ENCODE data around the gene CLCNKB.
"Not testable (repeated sequence)": the region's sequence is repeated elsewhere in the genome, so short reads cannot be mapped to it uniquely, and the experiment has no call there.

CLCNKB gene

GRCh38 chr1:16026302-16026701 is 17.3 kb upstream of the CLCNKB start:
- H3K4me2 ChIP-seq (ENCODE audit: insufficient read depth, low read length, poor library complexity, severe bottlenecking) = peak overlapping the region; percentile 32
- DNase-seq (ENCODE audit: low spot score); H3K23ac ChIP-seq (ENCODE audit: low read depth, low read length, poor library complexity); H3K27ac ChIP-seq (replicated peaks; ENCODE audit: low read length); H4K8ac ChIP-seq (ENCODE audit: low read depth, low read length); H2BK120ac ChIP-seq (ENCODE audit: low read depth, low read length); H3K9ac ChIP-seq (ENCODE audit: low read depth, low read length, poor library complexity); H3K9me3 ChIP-seq (replicated peaks in 1 of 2; ENCODE audit: control insufficient read depth in 2 of 2, insufficient read depth in 1 of 2, low read depth in 1 of 2, low read length in 2 of 2); H2BK5ac ChIP-seq (ENCODE audit: low read length); H3K79me1 ChIP-seq (ENCODE audit: low read depth, low read length); H2BK15ac ChIP-seq (ENCODE audit: low read length); H3K36me3 ChIP-seq (replicated peaks in 1 of 2; ENCODE audit: control insufficient read depth in 2 of 2, insufficient read depth in 2 of 2, low read length in 2 of 2); H3K14ac ChIP-seq (ENCODE audit: low read length); H2AFZ ChIP-seq (ENCODE audit: low read length); H2BK12ac ChIP-seq (ENCODE audit: low read length); H3K4me1 ChIP-seq (ENCODE audit: control insufficient read depth in 2 of 2, insufficient read depth in 1 of 2, low read depth in 1 of 2, low read length in 2 of 2); H4K91ac ChIP-seq (ENCODE audit: low read depth, low read length, poor library complexity); H3K4me3 ChIP-seq (ENCODE audit: low read length in 2 of 2): not testable (repeated sequence)
- H2AK5ac ChIP-seq (ENCODE audit: low read depth, low read length) = peak overlapping the region; percentile 86
- no CpG with 5 or more reads among the region's 10 CpGs for WGBS, 2 donors (ENCODE audit: extremely low coverage in 2 of 2, insufficient read length in 2 of 2, insufficient replicate concordance in 1 of 2)
- peak overlapping the region; percentile 37 for H3K4ac ChIP-seq (ENCODE audit: low read length)
- peaks cover 0 to 51% (median 0%) of the 10 kb centered on the region in 3 experiments for H3K27me3 ChIP-seq (ENCODE audit: control insufficient read depth in 3 of 3, insufficient read depth in 3 of 3, low read depth in 1 of 3, low read length in 3 of 3)
- H3K18ac ChIP-seq (ENCODE audit: low read length) = peak overlapping the region; percentile 20

GRCh38 chr1:16026723-16027484 is 16.7 kb upstream of the CLCNKB start:
- Histone ChIP-seq H3K4ac (ENCODE audit: low read length) (no peak overlapping the region), H3K27me3 (ENCODE audit: control insufficient read depth in 3 of 3, insufficient read depth in 3 of 3, low read depth in 1 of 3, low read length in 3 of 3) (peaks cover 0 to 46% (median 0%) of the 10 kb centered on the region in 3 experiments), H3K27ac (replicated peaks; ENCODE audit: low read length) (no peak overlapping the region), H3K9me3 (replicated peaks in 1 of 2; ENCODE audit: control insufficient read depth in 2 of 2, insufficient read depth in 1 of 2, low read depth in 1 of 2, low read length in 2 of 2) (no peaks in the 10 kb centered on the region), H3K36me3 (replicated peaks in 1 of 2; ENCODE audit: control insufficient read depth in 2 of 2, insufficient read depth in 2 of 2, low read length in 2 of 2) (no peaks in the 10 kb centered on the region), H2BK15ac (ENCODE audit: low read length) (peak overlapping the region; percentile 55), H3K4me1 (ENCODE audit: control insufficient read depth in 2 of 2, insufficient read depth in 1 of 2, low read depth in 1 of 2, low read length in 2 of 2) (peaks cover 3 to 6% of the 10 kb centered on the region in 2 donors), H3K9ac (ENCODE audit: low read depth, low read length, poor library complexity) (no peak overlapping the region), H2AFZ (ENCODE audit: low read length) (peak overlapping the region; percentile 17), H3K4me2 (ENCODE audit: insufficient read depth, low read length, poor library complexity, severe bottlenecking) (peak overlapping the region; percentile 47), H3K23ac (ENCODE audit: low read depth, low read length, poor library complexity) (no peak overlapping the region), H3K18ac (ENCODE audit: low read length) (peak overlapping the region; percentile 90), H2BK12ac (ENCODE audit: low read length) (no peak overlapping the region), H2BK5ac (ENCODE audit: low read length) (peak overlapping the region; percentile 48), H3K79me1 (ENCODE audit: low read depth, low read length) (no peaks in the 10 kb centered on the region), H3K14ac (ENCODE audit: low read length) (no peak overlapping the region), H4K91ac (ENCODE audit: low read depth, low read length, poor library complexity) (no peak overlapping the region), H3K4me3 (ENCODE audit: low read length in 2 of 2) (peak overlapping the region in 1 of 2 donors; percentile 72), H4K8ac (ENCODE audit: low read depth, low read length) (no peak overlapping the region), H2BK120ac (ENCODE audit: low read depth, low read length) (no peak overlapping the region), H2AK5ac (ENCODE audit: low read depth, low read length) (peak overlapping the region; percentile 36)
- no CpG with 5 or more reads among the region's 33 CpGs for WGBS, 2 donors (ENCODE audit: extremely low coverage in 2 of 2, insufficient read length in 2 of 2, insufficient replicate concordance in 1 of 2)
- DNase-seq (ENCODE audit: low spot score) = peak; percentile 87

- Histone ChIP-seq H2BK15ac (ENCODE audit: low read length) (no peak overlapping the region), H3K4me1 (ENCODE audit: control insufficient read depth in 2 of 2, insufficient read depth in 1 of 2, low read depth in 1 of 2, low read length in 2 of 2) (peaks cover 3 to 8% of the 10 kb centered on the region in 2 donors), H2AFZ (ENCODE audit: low read length) (no peak overlapping the region), H3K4ac (ENCODE audit: low read length) (no peak overlapping the region), H3K18ac (ENCODE audit: low read length) (no peak overlapping the region), H3K27me3 (ENCODE audit: control insufficient read depth in 3 of 3, insufficient read depth in 3 of 3, low read depth in 1 of 3, low read length in 3 of 3) (peaks cover 0 to 31% (median 0%) of the 10 kb centered on the region in 3 experiments), H4K8ac (ENCODE audit: low read depth, low read length) (no peak overlapping the region), H2BK12ac (ENCODE audit: low read length) (no peak overlapping the region), H4K91ac (ENCODE audit: low read depth, low read length, poor library complexity) (no peak overlapping the region), H2AK5ac (ENCODE audit: low read depth, low read length) (peak overlapping the region; percentile 80), H3K23ac (ENCODE audit: low read depth, low read length, poor library complexity) (no peak overlapping the region), H3K36me3 (replicated peaks in 1 of 2; ENCODE audit: control insufficient read depth in 2 of 2, insufficient read depth in 2 of 2, low read length in 2 of 2) (no peaks in the 10 kb centered on the region), H3K4me2 (ENCODE audit: insufficient read depth, low read length, poor library complexity, severe bottlenecking) (no peak overlapping the region), H3K14ac (ENCODE audit: low read length) (no peak overlapping the region), H3K4me3 (ENCODE audit: low read length in 2 of 2) (no peak overlapping the region), H2BK5ac (ENCODE audit: low read length) (no peak overlapping the region), H3K9me3 (replicated peaks in 1 of 2; ENCODE audit: control insufficient read depth in 2 of 2, insufficient read depth in 1 of 2, low read depth in 1 of 2, low read length in 2 of 2) (no peaks in the 10 kb centered on the region), H2BK120ac (ENCODE audit: low read depth, low read length) (no peak overlapping the region), H3K79me1 (ENCODE audit: low read depth, low read length) (no peaks in the 10 kb centered on the region), H3K9ac (ENCODE audit: low read depth, low read length, poor library complexity) (no peak overlapping the region), H3K27ac (replicated peaks; ENCODE audit: low read length) (no peak overlapping the region)
- no peak for DNase-seq (ENCODE audit: low spot score)
- no CpG with 5 or more reads among the region's 19 CpGs for WGBS, 2 donors (ENCODE audit: extremely low coverage in 2 of 2, insufficient read length in 2 of 2, insufficient replicate concordance in 1 of 2)
Measured at GRCh38 chr1:16028237-16029002, 15.2 kb upstream of the CLCNKB start.

- not testable (repeated sequence) for H2AFZ ChIP-seq (ENCODE audit: low read length); H3K79me1 ChIP-seq (ENCODE audit: low read depth, low read length); H4K91ac ChIP-seq (ENCODE audit: low read depth, low read length, poor library complexity); H3K9me3 ChIP-seq (replicated peaks in 1 of 2; ENCODE audit: control insufficient read depth in 2 of 2, insufficient read depth in 1 of 2, low read depth in 1 of 2, low read length in 2 of 2); H2BK12ac ChIP-seq (ENCODE audit: low read length); H3K14ac ChIP-seq (ENCODE audit: low read length); H3K27ac ChIP-seq (replicated peaks; ENCODE audit: low read length); H3K4me1 ChIP-seq (ENCODE audit: control insufficient read depth in 2 of 2, insufficient read depth in 1 of 2, low read depth in 1 of 2, low read length in 2 of 2); H3K4me3 ChIP-seq (ENCODE audit: low read length in 2 of 2); H3K4me2 ChIP-seq (ENCODE audit: insufficient read depth, low read length, poor library complexity, severe bottlenecking); H2AK5ac ChIP-seq (ENCODE audit: low read depth, low read length); H3K18ac ChIP-seq (ENCODE audit: low read length); DNase-seq (ENCODE audit: low spot score); H2BK120ac ChIP-seq (ENCODE audit: low read depth, low read length); H3K4ac ChIP-seq (ENCODE audit: low read length); H3K36me3 ChIP-seq (replicated peaks in 1 of 2; ENCODE audit: control insufficient read depth in 2 of 2, insufficient read depth in 2 of 2, low read length in 2 of 2); H3K9ac ChIP-seq (ENCODE audit: low read depth, low read length, poor library complexity); H2BK5ac ChIP-seq (ENCODE audit: low read length); H3K23ac ChIP-seq (ENCODE audit: low read depth, low read length, poor library complexity); H2BK15ac ChIP-seq (ENCODE audit: low read length); H4K8ac ChIP-seq (ENCODE audit: low read depth, low read length)
- H3K27me3 ChIP-seq (ENCODE audit: control insufficient read depth in 3 of 3, insufficient read depth in 3 of 3, low read depth in 1 of 3, low read length in 3 of 3) = peaks cover 0 to 26% (median 0%) of the 10 kb centered on the region in 3 experiments
- WGBS, 2 donors (ENCODE audit: extremely low coverage in 2 of 2, insufficient read length in 2 of 2, insufficient replicate concordance in 1 of 2) = no CpG with 5 or more reads among the region's 13 CpGs
Measured at GRCh38 chr1:16029003-16029268, 14.6 kb upstream of the CLCNKB start.

All from neuronal stem cell (in vitro differentiated cells).